Sigmoid colon (tissue), 4 donors: ENCODE results near the gene MAGI2.

ENCODE experiments used
- CTCF ChIP-seq, 4 experiments: fragments of 450-650 bp in 3 of 4; fragments of 200-600 bp in 1 of 4; IDR thresholded peaks; one replicate each; pipeline ENCODE4 v1.5.1; 2016 to 2019; ENCODE audit warnings: antibody characterized with exemption in 4 of 4, mild to moderate bottlenecking in 3 of 4, moderate library complexity in 2 of 4
- POLR2A ChIP-seq, 2 donors: fragments of 450-650 bp; IDR thresholded peaks; one replicate each; pipeline ENCODE4 v1.6.1; 2016; ENCODE audit warnings: antibody characterized with exemption in 2 of 2, mild to moderate bottlenecking in 2 of 2, moderate library complexity in 2 of 2
- POLR2AphosphoS5 ChIP-seq, 4 donors: sonication (generic); formaldehyde crosslinking; IDR thresholded peaks; one replicate each; pipeline ENCODE4 v1.6.1; 2017; ENCODE audit warnings: antibody characterized with exemption in 4 of 4

- TF ChIP-seq POLR2AphosphoS5 (IDR thresholded peaks at IDR 0.05) (no peak), CTCF (IDR thresholded peaks at IDR 0.05) (no peak), POLR2A (IDR thresholded peaks at IDR 0.05) (no peak)
Measured at GRCh38 chr7:78194611-78195010, 1258.9 kb downstream of the MAGI2 start.
